Natural killer cell (primary cell): Measurements from ENCODE around the gene ELOVL4. TPM values are rescaled to one million over a fixed set of nuclear protein-coding genes. Genes with fewer than 3 reads are reported as not detected.

Source experiments
- ATAC-seq, 3 donors: fragments of 150-1000 bp in 2 of 3; fragments of 200-7000 bp in 1 of 3; cut with Tn5 transposase; 1 replicate in 1 of 3; 2 replicates in 2 of 3; pipeline ENCODE4 v1.10.0; 2021; ENCODE audit warnings: mild to moderate bottlenecking in 2 of 3, moderate library complexity in 2 of 3
- DNase-seq, 2 donors: peaks; one replicate each; pipeline versions ENCODE4 v3.0.0 to v3.0.0-alpha.2; 2013 to 2021; ENCODE audit warnings: mixed read lengths in 1 of 2
- H3K27ac ChIP-seq: one replicate; pipeline ENCODE4 v1.5.1; 2013; ENCODE audit warnings: mild to moderate bottlenecking, low read length
- H3K27me3 ChIP-seq: one replicate; pipeline ENCODE4 v1.6.1; 2013; ENCODE audit warnings: low read length; ENCODE audit not compliant: control insufficient read depth, insufficient read depth
- H3K36me3 ChIP-seq: one replicate; pipeline ENCODE4 v1.6.1; 2013; ENCODE audit warnings: low read length; ENCODE audit not compliant: control insufficient read depth, insufficient read depth
- H3K4me1 ChIP-seq: one replicate; pipeline ENCODE4 v1.6.1; 2013; ENCODE audit warnings: low read length; ENCODE audit not compliant: control insufficient read depth, insufficient read depth
- H3K4me3 ChIP-seq: one replicate; pipeline ENCODE4 v1.5.1; 2013; ENCODE audit warnings: low read length
- H3K9me3 ChIP-seq: one replicate; pipeline ENCODE4 v1.6.1; 2013; ENCODE audit warnings: low read length; ENCODE audit not compliant: control insufficient read depth, insufficient read depth
- H3K27ac Mint-ChIP-seq, 2 donors: one replicate each; pipeline ENCODE4 v1.8.0; 2022; ENCODE audit warnings: mild to moderate bottlenecking in 2 of 2, mixed read lengths in 2 of 2, moderate library complexity in 1 of 2
- H3K27me3 Mint-ChIP-seq, 2 donors: one replicate each; pipeline ENCODE4 v1.8.0; 2022; ENCODE audit warnings: low read depth in 2 of 2, mixed read lengths in 2 of 2
- H3K36me3 Mint-ChIP-seq: one replicate; pipeline ENCODE4 v1.8.0; 2022; ENCODE audit warnings: mixed read lengths
- H3K4me1 Mint-ChIP-seq, 2 donors: one replicate each; pipeline ENCODE4 v1.8.0; 2022; ENCODE audit warnings: mixed read lengths in 2 of 2
- H3K4me3 Mint-ChIP-seq: one replicate; pipeline ENCODE4 v1.8.0; 2022; ENCODE audit warnings: mild to moderate bottlenecking, moderate library complexity, mixed read lengths
- H3K9me3 Mint-ChIP-seq, 2 donors: one replicate each; pipeline ENCODE4 v1.8.0; 2022; ENCODE audit warnings: mixed read lengths in 2 of 2
- WGBS: methylation state at CpG from one replicate; pipeline ENCODE4 v1.1.7; 2013; ENCODE audit warnings: missing lambda C conversion rate; ENCODE audit not compliant: insufficient coverage; 5-methylcytosine and 5-hydroxymethylcytosine counted together
- intact Hi-C: fragments of 100-400 bp; cut with micrococcal nuclease; formaldehyde crosslinking; loops from one replicate; pipeline ENCODE4 v1.14.2; 2022
- total RNA-seq, 4 donors: library from RNA; stranded (reverse); fragments of 120-200 nt in 1 of 4; gene quantifications; one replicate each; pipeline versions ENCODE4 v1.2.3 to v1.2.4, GENCODE V29; 2013 to 2022
- TF ChIP-seq, protein P1 (sequence below): fragments of 200-600 bp; IDR thresholded peaks from one replicate; pipeline ENCODE4 v1.8.0; 2022; ENCODE audit warnings: antibody characterized with exemption

The ELOVL4 gene
- total RNA-seq, 3 donors from 2014 or later (not counting 1 experiment from before 2014, with no cell fraction given) = not detected

DNA sequence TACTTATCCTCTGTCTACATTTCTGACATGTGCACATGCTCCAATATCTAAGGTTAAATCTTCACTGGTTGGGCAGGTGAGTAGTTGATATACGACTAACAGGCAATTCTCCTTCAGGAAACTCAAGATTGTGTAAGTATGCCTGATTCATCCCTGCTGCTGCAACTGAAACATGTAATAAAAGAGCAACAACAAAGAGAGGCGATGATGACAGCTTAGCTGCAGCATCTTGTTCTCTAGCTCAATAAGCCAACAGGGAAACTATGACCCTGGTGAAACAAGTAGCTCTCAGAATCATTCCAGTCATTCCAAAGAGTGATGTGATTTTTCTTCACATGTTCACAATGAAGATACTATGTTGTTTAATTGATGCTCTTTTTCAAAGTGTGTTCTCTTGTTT lies 74.4 kb downstream of the ELOVL4 start:
- intact Hi-C loops = no loop called here

GRCh38 chr6:79872303-79872702 lies 75.0 kb downstream of the ELOVL4 start:
- DNase-seq = no peak
- no peaks in the 10 kb centered on the region for H3K9me3 ChIP-seq
- no peaks in the 10 kb centered on the region for H3K4me1 ChIP-seq
- no peak for ATAC-seq
- WGBS = 84% methylated on average over 2 of the region's 2 CpGs
- H3K27me3 ChIP-seq = peaks cover 2% of the 10 kb centered on the region
- Mint-ChIP-seq H3K4me3 (no peak overlapping the region), H3K36me3 (no peaks in the 10 kb centered on the region), H3K27ac (no peak overlapping the region), H3K4me1 (peaks cover 19 to 20% of the 10 kb centered on the region in 2 donors), H3K27me3 (peaks cover 21 to 43% of the 10 kb centered on the region in 2 donors), H3K9me3 (no peaks in the 10 kb centered on the region)
- no peak overlapping the region for H3K27ac ChIP-seq
- no peak overlapping the region for H3K4me3 ChIP-seq
- intact Hi-C loops = no loop called here
- no peaks in the 10 kb centered on the region for H3K36me3 ChIP-seq
- TF ChIP-seq, protein P1, sequence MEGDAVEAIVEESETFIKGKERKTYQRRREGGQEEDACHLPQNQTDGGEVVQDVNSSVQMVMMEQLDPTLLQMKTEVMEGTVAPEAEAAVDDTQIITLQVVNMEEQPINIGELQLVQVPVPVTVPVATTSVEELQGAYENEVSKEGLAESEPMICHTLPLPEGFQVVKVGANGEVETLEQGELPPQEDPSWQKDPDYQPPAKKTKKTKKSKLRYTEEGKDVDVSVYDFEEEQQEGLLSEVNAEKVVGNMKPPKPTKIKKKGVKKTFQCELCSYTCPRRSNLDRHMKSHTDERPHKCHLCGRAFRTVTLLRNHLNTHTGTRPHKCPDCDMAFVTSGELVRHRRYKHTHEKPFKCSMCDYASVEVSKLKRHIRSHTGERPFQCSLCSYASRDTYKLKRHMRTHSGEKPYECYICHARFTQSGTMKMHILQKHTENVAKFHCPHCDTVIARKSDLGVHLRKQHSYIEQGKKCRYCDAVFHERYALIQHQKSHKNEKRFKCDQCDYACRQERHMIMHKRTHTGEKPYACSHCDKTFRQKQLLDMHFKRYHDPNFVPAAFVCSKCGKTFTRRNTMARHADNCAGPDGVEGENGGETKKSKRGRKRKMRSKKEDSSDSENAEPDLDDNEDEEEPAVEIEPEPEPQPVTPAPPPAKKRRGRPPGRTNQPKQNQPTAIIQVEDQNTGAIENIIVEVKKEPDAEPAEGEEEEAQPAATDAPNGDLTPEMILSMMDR = no peak

More for the DNA sequence above, 74.4 kb downstream of the ELOVL4 start:
- Histone ChIP-seq H3K27ac (no peak overlapping the region), H3K4me3 (no peak overlapping the region), H3K9me3 (no peaks in the 10 kb centered on the region), H3K4me1 (no peaks in the 10 kb centered on the region), H3K27me3 (peaks cover 2% of the 10 kb centered on the region), H3K36me3 (no peaks in the 10 kb centered on the region)
- H3K4me1 Mint-ChIP-seq = peaks cover 19 to 20% of the 10 kb centered on the region in 2 donors
- DNase-seq (no peak), ATAC-seq (no peak)
- no peak overlapping the region for H3K27ac Mint-ChIP-seq
- WGBS = 74% methylated on average over 2 of the region's 2 CpGs
- peaks cover 21 to 43% of the 10 kb centered on the region in 2 donors for H3K27me3 Mint-ChIP-seq
- H3K4me3 Mint-ChIP-seq = no peak overlapping the region
- H3K9me3 Mint-ChIP-seq = no peaks in the 10 kb centered on the region
- H3K36me3 Mint-ChIP-seq = no peaks in the 10 kb centered on the region
- TF ChIP-seq, protein P1 = no peak

DNA sequence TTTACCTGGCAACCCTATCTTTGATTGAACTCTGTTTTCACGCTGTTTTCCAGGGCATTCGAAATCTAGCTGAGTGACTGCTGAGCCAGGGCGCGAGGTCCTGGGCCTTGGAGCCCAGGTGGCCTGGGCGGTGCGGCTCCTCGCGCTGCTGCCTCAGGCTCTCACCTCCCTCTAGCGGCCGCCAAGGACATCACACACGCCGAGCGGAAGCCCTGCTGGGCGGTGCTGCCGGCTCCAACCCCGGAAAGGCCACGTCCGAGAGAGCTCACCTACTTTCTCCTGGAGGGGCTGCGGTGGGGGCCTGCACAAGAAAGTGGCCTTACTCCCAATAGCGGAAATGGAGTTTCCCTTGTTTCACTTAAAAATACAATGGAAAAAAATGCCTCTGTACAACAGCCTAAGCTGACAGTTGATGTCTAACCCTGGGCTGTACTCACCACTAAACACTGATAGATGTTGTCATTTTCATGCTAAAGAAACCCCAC lies 77.7 kb downstream of the ELOVL4 start:
- DNase-seq = peak; percentile 69 to 87
- under 1% methylated on average over 20 of the region's 20 CpGs for WGBS
- ATAC-seq = peak; percentile 98 to 100 (median 100)
- Mint-ChIP-seq H3K27ac (peak overlapping the region in 1 of 2 donors; percentile 60), H3K4me1 (peaks cover 19 to 20% of the 10 kb centered on the region in 2 donors), H3K9me3 (no peaks in the 10 kb centered on the region), H3K36me3 (no peaks in the 10 kb centered on the region), H3K4me3 (peak overlapping the region; percentile 32), H3K27me3 (peaks cover 14 to 43% of the 10 kb centered on the region in 2 donors)
- H3K4me1 ChIP-seq = no peaks in the 10 kb centered on the region
- no peak overlapping the region for H3K4me3 ChIP-seq
- intact Hi-C loops = no loop called here
- H3K27ac ChIP-seq = no peak overlapping the region
- H3K9me3 ChIP-seq = no peaks in the 10 kb centered on the region
- no peaks in the 10 kb centered on the region for H3K27me3 ChIP-seq
- TF ChIP-seq, protein P1 = peak; percentile 94
- no peaks in the 10 kb centered on the region for H3K36me3 ChIP-seq

GRCh38 chr6:79869184-79869583 lies 78.2 kb downstream of the ELOVL4 start:
- no peaks in the 10 kb centered on the region for H3K27me3 ChIP-seq
- intact Hi-C loops = no loop called here
- H3K27ac ChIP-seq = no peak overlapping the region
- H3K9me3 ChIP-seq = no peaks in the 10 kb centered on the region
- Mint-ChIP-seq H3K9me3 (no peaks in the 10 kb centered on the region), H3K4me3 (no peak overlapping the region), H3K27me3 (peaks cover 11 to 38% of the 10 kb centered on the region in 2 donors), H3K4me1 (peaks cover 19 to 20% of the 10 kb centered on the region in 2 donors), H3K27ac (peak overlapping the region in 1 of 2 donors; percentile 60), H3K36me3 (no peaks in the 10 kb centered on the region)
- TF ChIP-seq, protein P1 = no peak
- WGBS = 92% methylated on average over 6 of the region's 6 CpGs
- H3K4me1 ChIP-seq = no peaks in the 10 kb centered on the region
- ATAC-seq = no peak
- H3K36me3 ChIP-seq = no peaks in the 10 kb centered on the region
- no peak overlapping the region for H3K4me3 ChIP-seq
- DNase-seq = no peak
